ENCODE results near the gene PER1.

PER1 gene

DNA sequence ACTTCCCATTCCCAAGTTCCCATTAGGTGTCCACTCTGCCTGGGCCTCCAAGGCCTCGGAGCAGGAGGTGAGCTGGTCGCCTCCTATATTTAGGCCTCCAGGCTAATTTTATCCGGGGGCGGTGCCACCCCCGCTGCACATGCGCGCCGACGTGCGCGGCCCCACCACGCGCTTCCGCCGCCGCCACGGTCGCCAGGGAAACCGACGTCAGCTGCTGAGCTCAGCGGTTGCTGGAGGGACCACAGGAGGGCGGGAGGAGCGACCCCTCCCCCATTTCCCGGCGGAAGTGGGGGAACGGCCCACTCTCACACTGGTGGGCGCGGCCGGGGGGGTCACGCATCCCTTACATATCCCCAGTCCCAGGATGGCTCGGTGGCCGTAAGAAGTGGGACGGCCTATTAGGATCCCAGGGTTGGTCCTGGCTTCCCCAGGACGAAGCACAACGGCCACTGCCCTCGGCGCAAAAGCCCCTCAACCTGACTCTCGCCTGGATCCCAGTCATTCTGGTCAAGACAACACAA lies 1.0 kb downstream of the PER1 start:
- peak; percentile 83 for DNase-seq

GRCh38 chr17:8150194-8151119 lies 1.7 kb downstream of the PER1 start:
- DNase-seq = no peak

- DNase-seq = no peak
These were observed 2.6 kb downstream of the PER1 start for GRCh38 chr17:8149419-8150193.

DNA sequence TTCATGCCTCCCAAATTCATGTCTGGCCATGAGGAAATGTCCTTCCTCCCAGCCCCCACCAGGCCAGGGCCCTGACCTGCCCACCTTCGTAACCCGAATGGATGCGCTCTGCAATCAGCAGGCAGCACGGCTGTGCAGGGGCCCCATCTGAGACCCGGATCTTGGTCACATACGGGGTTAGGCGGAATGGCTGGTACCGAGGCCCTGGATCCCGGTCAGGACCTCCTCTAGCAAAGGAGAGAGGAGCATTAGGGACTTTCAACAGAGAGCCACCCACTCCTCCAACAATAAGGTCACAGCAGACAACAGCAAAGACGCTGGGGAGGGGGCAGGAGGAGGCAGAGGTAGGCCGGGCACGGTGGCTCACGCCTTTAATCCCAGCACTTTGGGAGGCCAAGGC lies 3.6 kb downstream of the PER1 start:
- DNase-seq = no peak

- no peak for DNase-seq
These were observed 4.3 kb downstream of the PER1 start for GRCh38 chr17:8147805-8148404.

DNA sequence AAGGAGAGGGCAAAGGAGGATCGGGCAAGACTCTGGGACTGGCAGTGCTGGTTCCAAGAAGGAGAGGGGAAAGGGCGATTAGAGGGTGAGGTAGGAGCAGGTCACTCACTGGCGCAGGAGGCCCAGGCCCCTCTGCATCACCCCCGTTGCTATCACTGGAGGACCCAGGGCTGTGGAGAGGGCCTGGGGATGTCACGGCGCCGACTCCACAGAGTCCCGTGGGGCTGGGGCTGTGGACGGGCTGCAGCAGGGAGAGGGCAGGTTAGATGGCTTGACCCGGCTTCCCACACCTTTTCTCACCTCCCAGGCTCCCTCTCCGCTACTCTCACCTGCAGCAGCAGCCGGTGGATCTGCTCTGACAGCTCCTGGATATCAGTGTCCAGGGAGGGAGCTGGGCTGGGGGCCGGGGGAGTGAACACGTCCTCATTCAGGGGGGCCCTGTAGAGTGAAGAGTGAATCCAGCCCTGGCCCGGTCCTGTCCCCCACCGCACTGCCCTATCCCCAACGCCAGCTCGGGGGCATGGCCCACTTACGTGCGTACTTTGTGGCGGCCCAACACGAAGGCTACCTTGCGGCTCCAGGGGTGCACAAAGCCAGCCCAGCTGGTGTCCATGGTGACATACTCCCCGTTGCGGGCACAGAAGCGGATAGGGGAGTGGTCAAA lies 4.9 kb downstream of the PER1 start:
- no peak for DNase-seq

GRCh38 chr17:8146381-8147140 lies 5.6 kb downstream of the PER1 start:
- no peak for DNase-seq

GRCh38 chr17:8145811-8146210 lies 6.4 kb downstream of the PER1 start:
- no peak for DNase-seq

DNA sequence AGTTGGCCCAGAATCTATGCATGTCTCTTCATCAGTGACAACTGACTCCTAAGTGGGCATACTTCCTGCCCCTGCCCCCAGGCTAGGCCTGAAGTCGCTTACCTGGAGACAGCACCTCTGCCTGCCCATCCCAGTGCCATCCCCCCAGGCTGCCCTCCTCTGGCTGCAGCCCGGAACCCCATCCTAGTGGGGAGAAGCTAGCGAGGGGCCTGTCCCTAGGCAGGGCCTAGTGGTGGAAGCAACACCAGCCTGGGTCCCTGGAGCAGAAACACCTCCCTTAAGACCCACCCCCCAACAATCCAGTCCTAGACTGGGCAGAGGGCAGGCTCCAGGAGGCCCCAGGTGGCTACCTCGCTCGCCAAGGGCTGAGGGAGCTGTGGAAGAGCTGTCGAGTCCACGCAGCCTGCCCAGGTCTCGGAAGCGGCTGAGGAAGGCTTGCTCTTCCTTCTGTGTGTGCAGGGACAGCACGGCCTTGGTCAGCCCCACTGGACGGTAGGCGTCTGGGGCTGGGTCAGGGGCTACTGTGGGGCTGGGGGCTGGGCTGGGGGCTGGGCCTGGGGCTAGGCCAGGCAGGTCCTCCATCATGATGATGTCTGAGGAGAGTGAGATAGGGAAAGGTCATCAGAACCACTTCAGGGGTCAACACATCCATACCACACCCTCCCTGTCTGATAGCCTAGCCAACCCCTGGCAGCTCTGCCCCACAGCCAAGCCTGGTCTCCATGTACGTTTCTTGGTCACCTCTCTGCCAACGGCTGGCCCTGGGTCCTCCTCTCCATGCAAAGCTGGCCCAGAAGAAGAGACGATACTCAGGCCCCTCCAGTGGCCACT lies 7.6 kb downstream of the PER1 start:
- no peak for DNase-seq

DNA sequence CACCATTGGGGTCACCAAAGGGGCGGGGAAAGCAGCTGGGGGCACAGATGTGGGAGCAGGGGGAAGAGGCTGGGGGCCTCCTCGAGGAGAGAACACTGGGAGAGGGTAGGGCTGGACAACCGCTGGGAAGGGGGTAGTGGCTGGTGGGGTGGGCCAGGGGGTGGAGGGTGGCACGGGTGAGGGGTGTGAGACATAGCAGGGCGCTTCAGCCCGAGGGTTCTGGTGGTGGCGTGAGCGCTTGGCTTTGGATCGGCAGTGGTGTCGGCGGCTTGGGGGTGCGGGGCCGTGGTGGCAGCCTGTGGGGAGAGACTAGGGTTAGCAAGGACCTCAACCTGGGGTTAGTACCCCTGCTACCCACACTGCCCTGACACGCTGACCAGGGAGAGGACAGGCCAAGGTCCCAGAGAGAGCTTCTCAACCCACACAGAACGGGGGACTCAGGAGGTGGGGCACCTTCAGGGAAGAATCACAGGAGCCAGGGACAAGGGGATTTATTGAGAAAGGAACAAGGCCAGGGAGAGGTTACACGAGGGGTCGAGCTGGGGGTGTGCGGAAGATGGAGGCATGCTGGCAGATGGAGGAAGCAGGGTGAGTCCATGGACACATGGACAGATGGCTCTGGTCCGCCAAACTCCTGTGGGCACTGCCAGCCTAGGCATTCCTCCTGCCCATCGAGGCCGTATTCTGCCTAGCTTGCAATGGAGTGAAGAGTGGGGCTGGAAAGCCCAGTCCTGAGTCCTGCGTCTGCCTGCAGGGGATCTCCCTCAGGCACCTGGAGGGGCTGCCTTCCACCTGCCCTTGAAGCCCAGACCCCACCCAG lies 8.4 kb downstream of the PER1 start:
- no peak for DNase-seq

- no peak for DNase-seq
These were observed 9.2 kb downstream of the PER1 start for GRCh38 chr17:8142887-8143580.

GRCh38 chr17:8142158-8142886 lies 9.9 kb downstream of the PER1 start:
- DNase-seq = no peak

- no peak for DNase-seq
These were observed 10.5 kb downstream of the PER1 start for GRCh38 chr17:8141741-8142140.

DNA sequence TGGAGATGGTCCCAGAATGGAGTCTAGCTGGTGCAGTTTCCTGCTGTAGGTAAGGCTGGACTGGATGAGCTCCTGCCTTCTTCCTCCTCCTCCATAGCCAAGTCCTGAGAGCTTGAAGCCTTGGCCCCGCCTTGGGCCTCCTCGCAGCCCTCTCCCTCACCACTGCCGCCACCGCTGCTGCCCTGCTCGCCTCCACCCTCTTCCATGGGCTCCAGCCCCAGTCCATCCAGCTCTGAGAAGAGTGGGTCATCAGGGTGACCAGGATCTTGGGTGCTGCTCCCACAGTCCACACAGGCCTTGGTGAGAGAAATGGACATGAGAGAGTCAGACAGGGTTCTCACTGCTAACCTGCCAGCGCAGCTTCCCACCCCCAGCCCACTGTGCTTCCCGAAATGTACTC lies 11.2 kb downstream of the PER1 start:
- no peak for DNase-seq

DNA sequence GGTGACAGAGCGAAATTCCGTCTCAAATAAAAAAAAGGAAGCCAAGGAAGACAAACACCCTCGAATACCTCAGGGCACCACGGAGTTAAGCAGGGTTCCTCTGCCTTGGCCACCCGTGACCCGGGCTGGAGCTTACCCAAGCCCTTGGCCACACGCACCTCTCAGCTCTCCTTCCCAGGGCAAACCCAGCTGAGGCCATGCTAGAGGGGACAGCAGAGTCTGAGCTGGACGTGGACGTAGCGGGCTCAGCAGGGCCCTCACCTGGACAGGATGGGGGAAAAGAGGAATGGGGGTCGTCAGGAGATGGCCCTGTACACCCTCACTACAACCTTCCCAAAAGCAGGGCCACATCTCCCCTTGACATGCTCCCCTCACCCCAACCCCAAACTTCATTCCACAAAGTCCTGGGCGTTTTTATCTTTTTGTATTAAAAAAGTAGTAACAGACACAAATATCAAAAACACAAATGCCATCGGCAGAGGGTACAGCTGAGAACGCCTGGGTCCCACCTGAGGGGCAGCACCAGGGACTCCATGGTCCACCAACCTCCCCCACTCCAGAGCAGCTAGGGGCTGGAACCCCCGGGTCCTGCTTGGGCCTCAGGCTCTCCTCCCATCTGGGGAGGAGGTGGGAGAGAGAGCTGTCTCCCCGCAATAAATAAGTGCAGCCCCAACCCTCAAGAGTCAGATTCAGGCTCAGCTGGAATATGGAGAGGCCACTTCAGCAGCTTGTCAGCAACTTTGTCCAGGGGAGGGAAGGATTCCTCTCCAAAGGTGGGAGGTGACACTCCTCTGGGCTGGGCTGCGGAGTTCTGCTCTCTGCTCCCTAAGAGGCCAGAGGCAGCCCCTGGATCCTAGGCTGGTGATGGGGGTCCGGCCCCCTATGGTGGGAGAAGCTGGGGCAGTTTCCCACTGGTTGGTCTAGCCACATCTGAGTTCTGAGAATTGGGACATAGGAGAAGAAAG lies 11.9 kb downstream of the PER1 start:
- DNase-seq = no peak

DNA sequence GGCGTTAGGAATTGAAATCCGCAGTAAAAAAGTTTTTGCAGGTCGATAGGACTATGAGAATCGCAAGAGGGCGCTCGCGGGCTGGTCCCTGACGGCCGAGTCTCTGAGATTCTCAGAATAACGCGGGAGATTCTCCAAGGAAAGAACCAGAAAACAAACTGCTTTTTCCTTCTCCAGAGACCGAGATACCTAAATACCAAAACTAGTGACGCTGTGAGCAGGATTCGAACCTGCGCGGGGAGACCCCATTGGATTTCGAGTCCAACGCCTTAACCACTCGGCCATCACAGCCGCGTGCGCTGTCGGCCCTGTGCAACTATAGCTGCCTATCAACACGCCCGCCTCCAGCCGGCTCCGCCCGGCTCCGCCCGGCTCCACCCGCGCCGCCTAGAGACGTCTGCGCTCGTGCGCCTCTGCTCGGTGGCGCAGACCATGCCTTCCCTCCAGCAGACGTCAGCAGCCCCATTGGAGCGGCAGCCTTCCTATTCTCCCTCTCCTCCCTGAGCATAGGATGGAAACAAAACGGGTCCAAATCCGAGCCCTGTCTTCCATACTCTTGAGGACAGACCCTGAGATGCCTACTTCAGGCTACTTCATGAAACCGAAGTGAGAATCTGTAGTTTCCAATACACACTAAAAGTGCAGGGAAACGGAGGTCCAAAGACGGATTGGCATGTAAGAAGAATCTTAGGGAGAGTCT lies 13.4 kb downstream of the PER1 start:
- DNase-seq = peak; percentile 99

DNA sequence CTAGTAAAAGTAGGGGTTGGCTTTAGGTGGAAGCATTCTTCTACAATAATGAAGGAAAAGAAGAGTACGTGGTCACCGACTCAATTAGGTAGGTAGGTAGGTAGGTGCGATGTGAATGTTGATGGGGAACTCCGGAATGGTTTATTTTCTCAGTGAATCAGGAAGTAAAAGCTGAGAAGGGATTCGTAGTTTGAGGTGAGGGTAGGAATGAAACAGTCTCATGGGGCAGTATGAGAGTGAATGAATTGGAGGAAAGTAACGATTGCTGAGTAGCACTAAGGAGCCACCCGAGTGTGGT lies 13.9 kb downstream of the PER1 start:
- no peak for DNase-seq
